ENCODE results near the gene MED13L. TPM values are rescaled to one million over a fixed set of nuclear protein-coding genes. Genes with fewer than 3 reads are reported as not detected.

MED13L gene
- total and polyA plus RNA-seq, 12 donors = 8.8 to 106 (median 73.8) TPM

DNA sequence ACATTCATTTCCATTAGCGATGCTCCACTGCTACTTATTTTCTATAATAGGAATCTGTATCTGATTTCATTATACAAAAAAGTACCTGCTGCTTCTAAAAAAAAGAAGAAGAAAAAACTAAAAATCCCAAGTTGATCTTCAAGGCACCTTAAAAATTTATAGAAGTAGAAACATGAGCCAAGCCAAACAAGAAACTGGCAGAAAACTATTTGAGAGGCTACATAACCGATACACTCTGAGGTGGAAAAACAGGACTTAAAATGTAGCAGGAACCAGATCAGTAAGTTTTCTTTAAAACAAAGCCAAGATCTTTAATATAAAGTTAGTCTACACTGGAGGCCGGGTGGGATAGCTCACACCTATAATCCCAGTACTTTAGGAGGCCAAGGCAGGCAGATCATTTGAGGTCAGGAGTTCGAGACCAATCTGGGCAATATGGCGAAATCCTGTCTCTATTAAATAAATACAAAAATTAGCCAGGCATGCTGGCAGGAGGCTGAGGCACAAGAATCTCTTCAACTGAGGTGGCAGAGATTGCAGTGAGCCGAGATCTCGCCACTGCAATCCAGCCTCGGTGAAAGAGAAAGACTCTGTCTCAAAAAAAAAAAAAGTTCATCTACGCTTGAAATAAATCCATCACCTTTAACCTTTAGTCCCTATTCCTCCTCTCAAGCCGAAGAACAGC lies 278.6 kb downstream of the MED13L start:
- Histone ChIP-seq H3K27ac (no peak overlapping the region), H3K4me1 (replicated peaks in 1 of 2) (peaks cover 0 to 20% of the 10 kb centered on the region in 2 donors), H3K27me3 (no peaks in the 10 kb centered on the region), H3K4me3 (no peak overlapping the region), H3K9me3 (replicated peaks in 1 of 3) (no peaks in the 10 kb centered on the region), H3K36me3 (replicated peaks in 1 of 2) (peaks cover 0 to 41% of the 10 kb centered on the region in 2 donors)
- no peak for DNase-seq
- 72 to 80% (median 76%) methylated on average over 10 of the region's 10 CpGs for WGBS, 4 donors
- intact Hi-C loops (cut with DNase I) = loop anchor here (5.0 to 10.0 kb wide), 2 partner anchors 598 to 606 kb away; no protein-coding TSS in a partner anchor
- TF ChIP-seq POLR2A (IDR thresholded peaks at IDR 0.05) = no peak
- no peak for TF ChIP-seq CTCF (IDR thresholded peaks at IDR 0.05)

- peak overlapping the region in 1 of 5 donors; percentile 3 for H3K27ac ChIP-seq
- TF ChIP-seq POLR2A (IDR thresholded peaks at IDR 0.05) = no peak
- TF ChIP-seq CTCF (IDR thresholded peaks at IDR 0.05) = peak; percentile 63 to 92 (median 76)
- intact Hi-C loops (cut with DNase I) = loop anchor here (5.0 to 10.0 kb wide), 2 partner anchors 599 to 607 kb away; no protein-coding TSS in a partner anchor
Observed at GRCh38 chr12:115998119-115998633, 279.3 kb downstream of the MED13L start.

DNA sequence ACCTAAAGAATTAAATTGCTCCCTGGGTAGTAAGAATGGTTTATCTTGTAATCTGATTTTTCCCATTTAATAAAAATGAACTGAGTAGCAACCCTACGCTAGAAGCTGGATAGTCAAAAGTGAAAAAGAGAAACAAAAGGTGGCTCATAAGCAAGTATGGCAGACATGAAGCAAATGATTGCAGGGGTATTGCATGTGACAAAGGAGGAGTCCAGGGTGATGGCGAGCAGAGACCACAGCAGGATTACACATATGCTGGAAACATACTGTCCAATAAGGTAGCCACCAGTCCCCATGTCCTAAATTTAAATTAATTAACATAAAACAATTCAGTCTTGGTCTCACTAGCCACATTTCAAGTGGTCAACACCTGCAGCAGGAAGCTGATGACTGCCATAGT lies 283.8 kb downstream of the MED13L start:
- no peaks in the 10 kb centered on the region for H3K9me3 ChIP-seq (replicated peaks in 1 of 3)
- intact Hi-C loops (cut with DNase I) = loop anchor here in 1 of 2 donors (10.0 kb wide), 1 partner anchor 611 kb away; no protein-coding TSS in a partner anchor
- H3K4me1 ChIP-seq (replicated peaks in 1 of 2) = peaks cover 0 to 10% of the 10 kb centered on the region in 2 donors
- DNase-seq = no peak
- H3K4me3 ChIP-seq = no peak overlapping the region
- WGBS, 4 donors = 85 to 92% (median 89%) methylated on average over 2 of the region's 2 CpGs
- H3K36me3 ChIP-seq (replicated peaks in 1 of 2) = peaks cover 0 to 48% of the 10 kb centered on the region in 2 donors
- no peak for TF ChIP-seq CTCF (IDR thresholded peaks at IDR 0.05)
- no peak for TF ChIP-seq POLR2A (IDR thresholded peaks at IDR 0.05)
- H3K27me3 ChIP-seq = no peaks in the 10 kb centered on the region
- H3K27ac ChIP-seq = no peak overlapping the region

More at GRCh38 chr12:115998119-115998633, 279.3 kb downstream of the MED13L start:
- Histone ChIP-seq H3K27me3 (no peaks in the 10 kb centered on the region), H3K4me3 (no peak overlapping the region), H3K4me1 (replicated peaks in 1 of 2) (peaks cover 0 to 20% of the 10 kb centered on the region in 2 donors), H3K9me3 (replicated peaks in 1 of 3) (no peaks in the 10 kb centered on the region), H3K36me3 (replicated peaks in 1 of 2) (peaks cover 0 to 43% of the 10 kb centered on the region in 2 donors)
- peak in 1 of 7 donors; percentile 26 for DNase-seq
- WGBS, 4 donors = 53 to 57% (median 54%) methylated on average over 3 of the region's 3 CpGs

GRCh38 chr12:115990241-115990640 lies 287.3 kb downstream of the MED13L start:
- no peak for TF ChIP-seq POLR2A (IDR thresholded peaks at IDR 0.05)
- TF ChIP-seq CTCF (IDR thresholded peaks at IDR 0.05) = no peak
- WGBS, 4 donors = 92 to 99% (median 96%) methylated on average over 3 of the region's 3 CpGs
- intact Hi-C loops (cut with DNase I) = loop anchor here in 1 of 2 donors (10.0 kb wide), 1 partner anchor 615 kb away; no protein-coding TSS in a partner anchor
- no peaks in the 10 kb centered on the region for H3K9me3 ChIP-seq (replicated peaks in 1 of 3)
- H3K4me1 ChIP-seq (replicated peaks in 1 of 2) = peaks cover 0 to 5% of the 10 kb centered on the region in 2 donors
- no peaks in the 10 kb centered on the region for H3K27me3 ChIP-seq
- peaks cover 0 to 32% of the 10 kb centered on the region in 2 donors for H3K36me3 ChIP-seq (replicated peaks in 1 of 2)
- no peak overlapping the region for H3K4me3 ChIP-seq
- no peak for DNase-seq
- H3K27ac ChIP-seq = no peak overlapping the region
